Measurements from ENCODE around the gene C6orf15.
"Not testable (repeated sequence)": the region's sequence is repeated elsewhere in the genome, so short reads cannot be mapped to it uniquely, and the experiment has no call there.

C6orf15 gene

GRCh38 chr6:31098449-31098938 is 13.9 kb downstream of the C6orf15 start:
- no peak for DNase-seq

- no peak for DNase-seq
These were observed 15.7 kb downstream of the C6orf15 start for GRCh38 chr6:31096656-31097055.

GRCh38 chr6:31096215-31096614 is 16.2 kb downstream of the C6orf15 start:
- DNase-seq: no peak

GRCh38 chr6:31094389-31094881 is 17.9 kb downstream of the C6orf15 start:
- DNase-seq: no peak

GRCh38 chr6:31092769-31093505 is 19.4 kb downstream of the C6orf15 start:
- DNase-seq: no peak

GRCh38 chr6:31092238-31092637 is 20.1 kb downstream of the C6orf15 start:
- DNase-seq: no peak

GRCh38 chr6:31091680-31092079 is 20.7 kb downstream of the C6orf15 start:
- DNase-seq: no peak

GRCh38 chr6:31090973-31091364 is 21.4 kb downstream of the C6orf15 start:
- DNase-seq: no peak

- no peak for DNase-seq
These were observed 22.0 kb downstream of the C6orf15 start for GRCh38 chr6:31090275-31090972.

GRCh38 chr6:31087494-31088089 is 24.8 kb downstream of the C6orf15 start:
- DNase-seq: peak; percentile 75

GRCh38 chr6:31086788-31087440 is 25.5 kb downstream of the C6orf15 start:
- no peak for DNase-seq

- DNase-seq: peak; percentile 96
These were observed 28.5 kb downstream of the C6orf15 start for GRCh38 chr6:31083742-31084354.

GRCh38 chr6:31081872-31082271 is 30.5 kb downstream of the C6orf15 start:
- DNase-seq: no peak

- DNase-seq: peak; percentile 52
These were observed 32.6 kb downstream of the C6orf15 start for GRCh38 chr6:31079656-31080261.

GRCh38 chr6:31076611-31077010 is 35.8 kb downstream of the C6orf15 start:
- no peak for DNase-seq

GRCh38 chr6:31075528-31075927 is 36.8 kb downstream of the C6orf15 start:
- no peak for DNase-seq

- no peak for DNase-seq
These were observed 38.0 kb downstream of the C6orf15 start for GRCh38 chr6:31074401-31074800.

- peak; percentile 42 for DNase-seq
These were observed 41.6 kb downstream of the C6orf15 start for GRCh38 chr6:31070711-31071197.

- DNase-seq: peak; percentile 45
These were observed 43.6 kb downstream of the C6orf15 start for GRCh38 chr6:31068669-31069340.

- not testable (repeated sequence) for DNase-seq
These were observed 44.3 kb downstream of the C6orf15 start for GRCh38 chr6:31067891-31068668.

GRCh38 chr6:31067028-31067427 is 45.3 kb downstream of the C6orf15 start:
- DNase-seq: not testable (repeated sequence)
